Nephron progenitor cell (in vitro differentiated cells): Measurements from ENCODE around the gene TRABD2B.
A peak's percentile ranks its signal among the peaks of the same experiment; 100 is the strongest.

Experiments
- DNase-seq: peaks from one replicate; pipeline ENCODE4 v3.0.0; 2021
- H3K27ac Mint-ChIP-seq: 2 replicates; pipeline ENCODE4 v1.8.0; 2021; ENCODE audit warnings: mild to moderate bottlenecking, moderate library complexity, mixed read lengths
- H3K27me3 Mint-ChIP-seq: 2 replicates; pipeline ENCODE4 v1.8.0; 2021; ENCODE audit warnings: mild to moderate bottlenecking, low read depth, mixed read lengths; ENCODE audit not compliant: poor library complexity
- H3K36me3 Mint-ChIP-seq: 2 replicates; pipeline ENCODE4 v1.8.0; 2021; ENCODE audit warnings: low read depth, mixed read lengths
- H3K4me1 Mint-ChIP-seq: 2 replicates; pipeline ENCODE4 v1.8.0; 2021; ENCODE audit warnings: mixed read lengths
- H3K4me3 Mint-ChIP-seq: 2 replicates; pipeline ENCODE4 v1.8.0; 2021; ENCODE audit warnings: mild to moderate bottlenecking, moderate library complexity, mixed read lengths
- H3K9me3 Mint-ChIP-seq: 2 replicates; pipeline ENCODE4 v1.8.0; 2021; ENCODE audit warnings: mild to moderate bottlenecking, moderate library complexity, mixed read lengths
- TF ChIP-seq, protein P1 (sequence below): fragments of 200-600 bp; sonication (generic); IDR thresholded peaks from 2 replicates; pipeline ENCODE4 v1.5.0; 2021; ENCODE audit warnings: antibody characterized with exemption

The TRABD2B gene

DNA sequence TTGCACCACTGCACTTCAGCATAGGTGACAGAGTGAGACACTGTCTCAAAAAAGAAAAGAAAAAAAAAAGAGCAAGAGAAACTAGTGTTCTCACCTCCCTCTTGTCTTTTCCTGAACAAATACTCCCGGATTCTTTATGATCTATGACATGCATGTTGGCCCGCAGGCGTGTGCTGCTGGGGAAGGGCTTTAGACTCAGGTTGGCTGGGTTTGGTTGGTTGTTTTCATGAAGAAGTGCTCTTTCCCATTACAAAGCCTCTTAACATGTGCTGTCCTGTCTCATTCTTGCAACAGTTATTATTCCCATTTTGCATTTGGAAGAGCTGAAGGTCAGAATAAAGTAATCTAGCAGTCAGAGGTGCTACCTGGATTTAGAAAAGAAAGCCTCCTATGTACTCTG is 79.5 kb downstream of the TRABD2B start:
- Mint-ChIP-seq H3K36me3 (no peaks in the 10 kb centered on the region), H3K27ac (no peak overlapping the region), H3K4me1 (peaks cover 43% of the 10 kb centered on the region), H3K4me3 (no peak overlapping the region), H3K9me3 (no peaks in the 10 kb centered on the region), H3K27me3 (peaks cover 10% of the 10 kb centered on the region)
- DNase-seq: no peak
- TF ChIP-seq, protein P1, sequence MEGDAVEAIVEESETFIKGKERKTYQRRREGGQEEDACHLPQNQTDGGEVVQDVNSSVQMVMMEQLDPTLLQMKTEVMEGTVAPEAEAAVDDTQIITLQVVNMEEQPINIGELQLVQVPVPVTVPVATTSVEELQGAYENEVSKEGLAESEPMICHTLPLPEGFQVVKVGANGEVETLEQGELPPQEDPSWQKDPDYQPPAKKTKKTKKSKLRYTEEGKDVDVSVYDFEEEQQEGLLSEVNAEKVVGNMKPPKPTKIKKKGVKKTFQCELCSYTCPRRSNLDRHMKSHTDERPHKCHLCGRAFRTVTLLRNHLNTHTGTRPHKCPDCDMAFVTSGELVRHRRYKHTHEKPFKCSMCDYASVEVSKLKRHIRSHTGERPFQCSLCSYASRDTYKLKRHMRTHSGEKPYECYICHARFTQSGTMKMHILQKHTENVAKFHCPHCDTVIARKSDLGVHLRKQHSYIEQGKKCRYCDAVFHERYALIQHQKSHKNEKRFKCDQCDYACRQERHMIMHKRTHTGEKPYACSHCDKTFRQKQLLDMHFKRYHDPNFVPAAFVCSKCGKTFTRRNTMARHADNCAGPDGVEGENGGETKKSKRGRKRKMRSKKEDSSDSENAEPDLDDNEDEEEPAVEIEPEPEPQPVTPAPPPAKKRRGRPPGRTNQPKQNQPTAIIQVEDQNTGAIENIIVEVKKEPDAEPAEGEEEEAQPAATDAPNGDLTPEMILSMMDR: no peak

DNA sequence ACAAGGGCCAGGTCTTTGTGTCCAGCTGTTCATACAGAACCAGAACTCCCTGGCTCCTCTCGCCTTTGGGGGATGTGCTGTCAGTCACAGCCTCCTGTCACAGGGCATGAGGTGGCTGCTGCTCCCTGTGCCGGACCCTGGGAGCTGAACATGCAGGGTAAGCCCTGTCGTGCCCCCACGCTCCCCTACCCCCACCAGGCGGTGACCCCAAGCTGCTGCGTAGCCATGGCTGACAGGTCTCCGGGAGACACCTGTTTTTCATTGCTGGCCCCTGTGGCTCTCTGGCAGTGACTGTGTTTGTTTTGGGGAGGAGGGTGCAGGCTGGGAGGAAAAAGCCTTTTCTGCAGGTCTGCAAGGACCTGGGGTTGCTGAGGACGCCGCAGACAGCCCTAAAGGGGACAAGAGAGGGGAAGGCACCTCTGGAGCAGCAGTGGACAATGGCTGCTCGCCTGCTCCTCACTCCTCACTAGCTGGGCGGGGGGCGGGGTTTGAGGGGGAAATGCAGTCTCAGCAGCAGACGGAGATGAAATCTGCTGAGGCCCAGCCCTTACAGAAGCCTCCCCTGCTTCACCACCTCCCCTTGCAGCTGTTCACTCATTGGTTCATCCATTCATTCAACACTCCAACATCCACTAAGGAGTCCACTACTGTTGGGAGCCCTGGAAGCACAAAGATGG is 81.4 kb downstream of the TRABD2B start:
- DNase-seq: no peak
- H3K27me3 Mint-ChIP-seq: peaks cover 10% of the 10 kb centered on the region
- H3K27ac Mint-ChIP-seq: no peak overlapping the region
- H3K4me1 Mint-ChIP-seq: peaks cover 62% of the 10 kb centered on the region
- H3K4me3 Mint-ChIP-seq: no peak overlapping the region
- TF ChIP-seq, protein P1: no peak
- H3K9me3 Mint-ChIP-seq: no peaks in the 10 kb centered on the region
- H3K36me3 Mint-ChIP-seq: peaks cover under 1% of the 10 kb centered on the region

DNA sequence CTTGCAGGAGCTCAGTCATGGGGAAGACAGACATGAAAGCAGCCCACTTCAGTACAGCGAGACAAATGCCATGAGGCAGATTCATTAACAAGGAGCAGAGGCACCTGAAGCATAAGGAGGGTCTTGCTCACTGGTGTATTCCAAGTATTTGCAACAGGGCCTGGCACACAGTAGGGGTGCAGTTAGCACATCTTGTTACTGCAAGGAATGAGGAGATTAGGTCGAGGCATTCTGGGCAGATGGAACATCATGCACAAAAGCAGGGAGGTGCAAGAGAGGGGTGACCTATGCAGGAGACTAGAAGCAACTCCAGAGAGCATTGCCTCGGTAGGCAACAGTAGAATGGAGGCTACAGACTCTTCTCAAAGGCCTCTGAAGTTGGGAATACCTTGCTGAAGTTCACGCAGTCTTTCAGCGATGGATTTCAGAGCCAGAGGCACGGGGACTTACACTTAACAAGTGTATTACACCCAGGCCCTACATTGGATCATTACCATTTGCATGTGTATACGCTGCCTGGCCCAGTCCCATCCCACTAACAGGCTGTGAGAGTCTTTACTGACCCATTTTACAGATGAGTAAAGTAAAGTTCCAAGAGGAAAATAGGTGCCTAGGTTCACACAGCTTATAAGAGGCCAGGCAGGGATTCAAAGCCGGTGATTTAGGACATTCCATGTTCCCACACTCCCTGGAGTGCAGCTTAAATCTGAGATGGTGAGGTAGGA is 82.1 kb downstream of the TRABD2B start:
- Mint-ChIP-seq H3K27me3 (peaks cover 10% of the 10 kb centered on the region), H3K9me3 (no peaks in the 10 kb centered on the region), H3K4me3 (no peak overlapping the region), H3K27ac (no peak overlapping the region), H3K4me1 (peaks cover 69% of the 10 kb centered on the region), H3K36me3 (peaks cover 8% of the 10 kb centered on the region)
- TF ChIP-seq, protein P1: no peak
- DNase-seq: no peak

DNA sequence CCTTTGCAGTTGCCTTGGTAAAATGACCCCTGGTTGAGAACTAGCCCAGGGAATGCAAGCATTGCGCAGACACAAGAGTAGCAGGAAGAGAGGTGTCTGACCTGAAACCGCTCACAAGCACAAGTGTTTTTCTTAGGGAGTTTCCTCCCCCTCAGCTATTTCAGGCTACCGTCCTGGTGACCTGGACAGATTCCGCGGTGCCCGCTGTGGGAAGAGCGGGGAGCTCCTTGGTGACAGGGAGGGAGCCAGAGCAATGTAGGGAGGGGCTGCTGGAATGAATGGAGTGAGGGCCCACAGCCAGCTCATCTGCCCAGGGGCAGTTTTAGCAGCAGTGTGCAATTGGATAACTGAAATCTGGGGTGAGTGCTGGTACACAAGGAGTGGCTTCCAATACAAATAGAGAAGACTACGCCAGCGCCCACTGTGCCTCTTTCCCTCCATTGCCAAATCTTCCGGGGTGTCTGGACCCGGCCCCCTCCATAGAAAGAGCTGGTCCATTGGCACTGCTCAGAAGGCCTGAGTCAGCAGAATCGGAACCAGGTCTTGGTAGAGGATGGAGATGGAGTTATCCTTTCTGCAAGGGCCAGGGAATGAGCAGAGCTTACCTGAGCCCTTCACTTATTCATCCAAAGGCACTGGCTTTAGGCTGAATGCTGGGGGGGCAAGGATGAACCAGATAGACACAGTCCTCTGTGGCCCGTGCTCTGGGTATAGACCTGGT is 82.8 kb downstream of the TRABD2B start:
- Mint-ChIP-seq H3K27ac (peak overlapping the region; percentile 64), H3K4me3 (no peak overlapping the region), H3K4me1 (peaks cover 73% of the 10 kb centered on the region), H3K9me3 (no peaks in the 10 kb centered on the region), H3K36me3 (peaks cover 8% of the 10 kb centered on the region), H3K27me3 (peaks cover 10% of the 10 kb centered on the region)
- TF ChIP-seq, protein P1: no peak
- no peak for DNase-seq

DNA sequence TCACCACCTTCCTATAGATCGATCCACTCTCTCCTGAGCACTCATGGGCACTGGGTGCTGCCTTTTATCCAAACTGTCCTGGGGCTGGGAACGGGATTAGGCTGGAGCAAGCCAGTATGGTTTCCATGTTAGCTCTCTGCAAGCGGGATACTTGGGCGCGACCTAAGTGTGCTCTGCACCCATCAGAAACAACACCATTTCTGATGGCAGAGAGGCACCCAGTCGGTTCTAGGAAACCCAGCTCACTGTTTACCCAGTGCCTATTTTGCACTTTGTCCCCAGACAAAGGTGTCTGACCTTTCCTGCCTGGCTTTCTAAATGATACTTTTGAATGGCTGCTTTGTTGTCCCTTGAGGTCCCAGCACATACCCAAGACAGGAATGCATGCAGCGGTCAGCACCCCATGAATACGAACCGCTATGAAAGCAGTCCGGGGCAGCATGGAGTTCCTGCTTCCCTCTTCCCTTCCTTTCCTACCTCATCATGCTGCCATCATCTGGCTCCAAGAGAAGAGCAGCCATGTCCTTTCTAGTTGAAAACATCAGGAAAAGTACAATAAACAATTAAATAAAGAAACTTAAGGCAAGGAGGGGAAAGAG is 83.9 kb downstream of the TRABD2B start:
- DNase-seq: no peak
- H3K36me3 Mint-ChIP-seq: peaks cover 16% of the 10 kb centered on the region
- TF ChIP-seq, protein P1: no peak
- peaks cover 19% of the 10 kb centered on the region for H3K27me3 Mint-ChIP-seq
- peaks cover 83% of the 10 kb centered on the region for H3K4me1 Mint-ChIP-seq
- H3K4me3 Mint-ChIP-seq: peak overlapping the region; percentile 58
- H3K9me3 Mint-ChIP-seq: no peaks in the 10 kb centered on the region
- peak overlapping the region; percentile 66 for H3K27ac Mint-ChIP-seq
